Measurements from ENCODE around the gene CCL18.
"Not testable (repeated sequence)": the region's sequence is repeated elsewhere in the genome, so short reads cannot be mapped to it uniquely, and the experiment has no call there.

Gene CCL18

GRCh38 chr17:36063786-36064541 lies at the start of gene CCL18:
TSS of gene CCL18 (plus strand) at chr17:36064272. CDS start at chr17:36064343, 71 bp downstream.
- DNase-seq, result no peak

DNA sequence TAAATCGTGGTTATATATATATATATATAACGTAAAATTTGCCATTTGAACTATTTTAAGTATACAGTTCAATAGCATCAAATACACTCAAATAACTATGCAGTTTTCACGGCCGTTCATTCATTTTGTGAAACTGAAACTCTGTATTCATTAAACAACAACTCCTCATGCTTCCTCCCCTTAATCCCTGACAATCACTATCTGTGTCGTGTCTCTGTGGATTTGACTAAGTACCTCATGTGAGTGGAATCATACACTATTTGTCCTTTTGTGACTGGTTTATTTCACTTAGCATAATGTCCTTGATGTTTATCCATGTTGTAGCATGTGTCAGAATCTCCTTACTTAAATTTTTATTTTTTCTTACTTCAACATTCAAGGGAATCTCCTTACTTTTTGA lies 49.1 kb upstream of the CCL18 start:
- no peak for DNase-seq

- DNase-seq, result not testable (repeated sequence)
Measured at GRCh38 chr17:36015895-36016294, 48.2 kb upstream of the CCL18 start.

DNA sequence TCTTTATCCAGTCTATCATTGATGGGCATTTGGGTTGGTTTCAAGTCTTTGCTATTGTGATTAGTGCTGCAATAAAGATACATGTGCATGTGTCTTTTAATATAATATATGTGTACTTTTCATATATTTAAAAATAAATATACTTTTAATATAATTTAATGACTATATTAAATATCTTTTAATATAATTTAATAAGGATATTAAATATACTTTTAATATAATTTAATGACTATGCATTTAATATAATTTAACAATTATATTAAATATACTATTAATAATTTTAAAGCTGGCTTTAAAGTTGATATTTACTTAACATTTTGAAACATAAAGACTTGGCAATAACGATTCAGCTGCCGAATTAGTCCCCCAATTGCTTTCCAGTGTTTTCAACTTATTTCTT lies 47.5 kb upstream of the CCL18 start:
- no peak for DNase-seq

DNA sequence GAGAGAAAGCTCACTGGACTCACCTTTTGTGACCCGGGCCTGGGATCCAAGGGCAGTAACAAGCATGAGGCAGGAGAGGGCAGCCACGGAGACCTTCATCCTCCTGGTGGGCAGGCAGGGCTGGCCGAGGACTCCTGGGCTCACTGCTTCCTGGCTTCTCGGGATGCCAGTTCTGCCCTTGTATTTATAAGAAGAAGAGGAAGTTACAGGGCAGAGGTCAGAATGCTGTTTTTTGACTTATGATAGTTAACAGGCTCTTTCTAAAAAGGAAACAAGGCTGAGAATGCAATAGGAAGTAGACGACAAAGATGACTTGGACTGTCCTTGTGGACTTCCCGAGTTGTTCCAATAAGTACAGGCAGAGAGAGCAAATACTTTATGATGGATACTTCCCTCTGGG lies 46.3 kb upstream of the CCL18 start, which contains the start of gene CCL23:
Gene CCL23, minus strand, starts transcription at position 174 of the 400 bp plus-strand sequence. Its CDS starts 75 bp downstream, at position 99.
- DNase-seq, result no peak

- no peak for DNase-seq
Measured at GRCh38 chr17:36019423-36019822, 44.6 kb upstream of the CCL18 start.

- DNase-seq, result no peak
Measured at GRCh38 chr17:36024106-36024869, 39.8 kb upstream of the CCL18 start.

- no peak for DNase-seq
Measured at GRCh38 chr17:36027761-36028160, 36.3 kb upstream of the CCL18 start.

GRCh38 chr17:36030956-36031355 lies 33.1 kb upstream of the CCL18 start:
- no peak for DNase-seq

GRCh38 chr17:36034127-36034526 lies 29.9 kb upstream of the CCL18 start:
- no peak for DNase-seq

GRCh38 chr17:36036235-36036634 lies 27.8 kb upstream of the CCL18 start:
- DNase-seq, result no peak

- no peak for DNase-seq
Measured at GRCh38 chr17:36048066-36048465, 16.0 kb upstream of the CCL18 start.

DNA sequence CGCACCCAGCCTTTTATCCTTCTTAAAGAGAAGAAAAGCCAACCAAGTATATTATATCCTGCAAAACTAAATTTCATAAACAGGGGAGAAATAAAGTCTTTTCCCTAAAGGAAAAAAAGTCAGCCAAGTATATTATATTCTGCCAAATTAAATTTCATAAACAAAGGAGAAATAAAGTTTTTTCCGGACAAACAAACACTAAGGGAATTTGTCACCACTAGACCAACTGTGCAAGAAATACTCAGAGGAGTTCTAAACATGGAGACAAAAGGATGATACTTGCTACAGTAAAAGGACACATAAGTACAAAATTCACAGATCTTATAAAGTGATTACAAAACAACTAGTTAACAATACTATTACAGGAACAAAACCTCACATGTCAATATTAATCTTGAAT lies 14.4 kb upstream of the CCL18 start:
- no peak for DNase-seq

GRCh38 chr17:36055171-36055570 lies 8.9 kb upstream of the CCL18 start:
- DNase-seq, result no peak

- no peak for DNase-seq
Measured at GRCh38 chr17:36055921-36056520, 8.1 kb upstream of the CCL18 start.

DNA sequence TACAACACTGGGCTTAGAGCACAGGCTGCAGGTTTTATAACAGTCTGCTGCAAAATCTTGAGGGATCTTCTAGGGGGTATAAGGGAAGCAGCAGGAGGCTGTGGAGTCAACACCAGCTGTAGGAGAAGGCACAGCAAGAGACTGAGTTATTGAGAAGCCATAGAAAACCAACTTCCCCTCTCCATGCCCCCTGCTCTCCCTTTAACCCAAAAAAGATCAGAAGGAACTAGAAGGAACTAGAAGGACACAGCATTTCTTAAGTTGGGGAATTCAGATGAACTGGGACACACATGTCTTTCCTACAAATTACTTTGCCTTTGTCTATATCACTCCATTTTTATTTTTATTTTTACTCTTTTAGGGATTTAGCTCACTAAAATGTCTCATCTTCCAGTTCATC lies 6.2 kb upstream of the CCL18 start:
- DNase-seq, result no peak

DNA sequence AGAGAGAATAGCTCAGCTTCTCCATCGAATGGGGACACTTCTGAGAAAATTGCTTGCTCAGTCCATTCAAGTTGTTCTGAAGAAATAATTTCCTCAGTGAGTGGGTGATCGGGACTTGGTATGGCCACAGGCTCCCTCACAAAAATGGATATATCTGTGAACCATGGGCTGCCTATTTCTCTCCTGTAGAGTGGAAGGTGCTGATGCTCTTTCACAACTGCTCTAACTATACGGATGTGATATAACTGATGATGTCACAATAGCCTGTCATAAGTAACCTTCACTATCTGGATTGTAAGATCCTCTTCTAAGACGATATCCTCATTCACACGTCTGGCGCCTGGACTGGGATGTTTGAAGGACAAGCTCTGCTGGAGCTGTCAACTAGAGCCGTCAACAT lies 4.7 kb upstream of the CCL18 start:
- no peak for DNase-seq

- no peak for DNase-seq
Measured at GRCh38 chr17:36060816-36061215, 3.3 kb upstream of the CCL18 start.

DNA sequence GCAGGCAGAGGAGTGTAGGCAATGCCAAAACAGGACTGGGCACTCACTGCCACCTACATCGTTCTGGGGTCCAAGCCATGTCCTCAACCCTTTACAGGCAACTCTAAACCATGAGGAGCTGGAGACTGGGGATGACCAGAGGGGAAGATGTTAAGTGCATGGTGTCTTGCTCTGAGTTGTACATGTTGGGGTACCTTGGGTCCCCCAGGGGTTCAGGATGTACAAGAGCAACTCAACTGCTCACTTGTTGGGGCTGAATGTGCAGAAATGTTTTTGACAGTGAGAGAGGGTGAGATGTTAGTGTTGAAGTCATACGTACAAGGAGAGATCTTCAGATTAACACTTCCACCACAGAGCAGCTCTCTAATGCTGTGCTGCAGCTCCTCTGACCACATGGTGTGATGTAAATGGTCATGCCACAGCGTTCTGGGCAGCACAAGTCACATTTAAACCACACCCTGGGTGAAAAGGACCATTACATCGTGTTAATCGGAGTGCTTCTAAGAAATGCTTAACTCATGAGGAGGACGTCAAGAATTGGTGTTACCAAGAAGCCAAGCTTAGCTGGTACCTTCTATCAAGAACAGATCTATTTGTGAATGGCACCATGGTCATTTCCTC lies 2.4 kb downstream of the CCL18 start:
- DNase-seq, result no peak

DNA sequence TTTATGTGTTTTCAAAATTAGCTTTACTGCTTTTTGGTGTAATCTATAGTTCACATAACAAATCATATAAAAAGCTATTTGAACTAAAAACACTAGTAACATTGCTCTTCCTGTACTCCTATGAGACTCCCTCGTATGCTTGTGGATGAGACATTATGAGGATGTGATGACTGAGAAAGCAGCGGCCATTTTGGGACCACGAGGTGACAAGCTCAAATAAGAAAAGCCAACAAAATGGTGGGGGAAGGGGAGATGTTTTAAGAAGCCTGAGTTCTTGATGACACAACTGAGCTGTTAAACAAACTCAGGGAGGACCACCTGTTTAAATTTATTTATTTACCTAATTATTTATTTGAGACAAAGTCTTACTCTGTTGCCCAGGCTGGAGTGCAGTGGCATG lies 4.5 kb downstream of the CCL18 start:
- no peak for DNase-seq

DNA sequence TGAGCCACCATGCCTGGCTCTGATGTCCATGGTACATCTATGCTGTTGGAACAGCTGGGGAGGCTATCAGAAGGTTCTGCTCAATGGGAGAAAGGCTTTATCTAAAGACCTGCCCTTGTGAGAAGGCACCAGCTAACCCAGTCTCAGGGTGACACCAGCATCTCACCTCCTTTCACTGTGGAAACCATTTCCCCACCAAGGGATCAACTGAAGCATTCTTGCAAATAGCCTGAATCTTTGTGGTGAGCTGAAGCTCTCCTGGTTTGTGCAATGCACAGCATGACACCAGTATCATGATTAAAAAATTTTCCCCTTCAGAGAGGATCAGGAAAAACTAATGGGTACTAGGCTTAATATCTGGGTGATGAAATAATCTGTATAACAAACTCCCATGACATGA lies 5.1 kb downstream of the CCL18 start:
- DNase-seq, result no peak

GRCh38 chr17:36070427-36070826 lies 6.4 kb downstream of the CCL18 start:
- DNase-seq, result no peak

- DNase-seq, result no peak
Measured at GRCh38 chr17:36071751-36072150, 7.7 kb downstream of the CCL18 start.
